ENCODE data around the gene PTK7. TPM values are rescaled to one million over a fixed set of nuclear protein-coding genes. Genes with fewer than 3 reads are reported as not detected.

PTK7 gene
- total and polyA plus RNA-seq, 2 donors from 2014 or later, result 26.0 to 55.2 TPM

- Histone ChIP-seq H3K9ac (ENCODE audit: low read length in 3 of 3) (no peak overlapping the region), H3K4me3 (ENCODE audit: low read length in 3 of 3) (no peak overlapping the region), H3K27ac (ENCODE audit: low read depth in 2 of 2, low read length in 2 of 2) (no peak overlapping the region), H3K9me3 (ENCODE audit: control insufficient read depth in 2 of 3, insufficient read depth in 1 of 3, low read length in 3 of 3) (no peaks in the 10 kb centered on the region), H3K27me3 (ENCODE audit: control insufficient read depth, insufficient read depth, low read length) (no peaks in the 10 kb centered on the region), H3K4me1 (ENCODE audit: control insufficient read depth in 2 of 3, insufficient read depth in 2 of 3, low read depth in 1 of 3, low read length in 3 of 3) (peaks cover 6 to 15% (median 9%) of the 10 kb centered on the region in 3 donors), H3K36me3 (ENCODE audit: control insufficient read depth in 2 of 3, insufficient read depth in 3 of 3, low read length in 3 of 3) (no peaks in the 10 kb centered on the region)
- TF ChIP-seq CTCF (IDR thresholded peaks at IDR 0.05; ENCODE audit: borderline replicate concordance, extremely low read depth, insufficient read depth), result no peak
- intact Hi-C loops (cut with DNase I), result no loop called here
- FAIRE-seq (no peak), DNase-seq (peak; percentile 18 to 71 (median 68))
These were observed 13.4 kb downstream of the PTK7 start for GRCh38 chr6:43089467-43089866.

GRCh38 chr6:43089874-43090558 is 13.9 kb downstream of the PTK7 start:
- Histone ChIP-seq H3K4me1 (ENCODE audit: control insufficient read depth in 2 of 3, insufficient read depth in 2 of 3, low read depth in 1 of 3, low read length in 3 of 3) (peaks cover 6 to 15% (median 9%) of the 10 kb centered on the region in 3 donors), H3K27me3 (ENCODE audit: control insufficient read depth, insufficient read depth, low read length) (no peaks in the 10 kb centered on the region), H3K27ac (ENCODE audit: low read depth in 2 of 2, low read length in 2 of 2) (peak overlapping the region in 1 of 2 donors; percentile 70), H3K36me3 (ENCODE audit: control insufficient read depth in 2 of 3, insufficient read depth in 3 of 3, low read length in 3 of 3) (no peaks in the 10 kb centered on the region), H3K9ac (ENCODE audit: low read length in 3 of 3) (no peak overlapping the region), H3K4me3 (ENCODE audit: low read length in 3 of 3) (no peak overlapping the region), H3K9me3 (ENCODE audit: control insufficient read depth in 2 of 3, insufficient read depth in 1 of 3, low read length in 3 of 3) (no peaks in the 10 kb centered on the region)
- FAIRE-seq, result no peak
- DNase-seq, result peak; percentile 43 to 75 (median 66)
- intact Hi-C loops (cut with DNase I), result no loop called here
- TF ChIP-seq CTCF (IDR thresholded peaks at IDR 0.05; ENCODE audit: borderline replicate concordance, extremely low read depth, insufficient read depth), result no peak

- no peak for TF ChIP-seq CTCF (IDR thresholded peaks at IDR 0.05; ENCODE audit: borderline replicate concordance, extremely low read depth, insufficient read depth)
- peaks cover 6 to 15% (median 11%) of the 10 kb centered on the region in 3 donors for H3K4me1 ChIP-seq (ENCODE audit: control insufficient read depth in 2 of 3, insufficient read depth in 2 of 3, low read depth in 1 of 3, low read length in 3 of 3)
- H3K9ac ChIP-seq (ENCODE audit: low read length in 3 of 3), result no peak overlapping the region
- no peaks in the 10 kb centered on the region for H3K27me3 ChIP-seq (ENCODE audit: control insufficient read depth, insufficient read depth, low read length)
- no peak overlapping the region for H3K27ac ChIP-seq (ENCODE audit: low read depth in 2 of 2, low read length in 2 of 2)
- H3K36me3 ChIP-seq (ENCODE audit: control insufficient read depth in 2 of 3, insufficient read depth in 3 of 3, low read length in 3 of 3), result no peaks in the 10 kb centered on the region
- peak in 4 of 5 donors; percentile 67 to 93 (median 82) for DNase-seq
- FAIRE-seq, result no peak
- no peaks in the 10 kb centered on the region for H3K9me3 ChIP-seq (ENCODE audit: control insufficient read depth in 2 of 3, insufficient read depth in 1 of 3, low read length in 3 of 3)
- peak overlapping the region in 1 of 3 donors; percentile 6 for H3K4me3 ChIP-seq (ENCODE audit: low read length in 3 of 3)
- intact Hi-C loops (cut with DNase I), result no loop called here
These were observed 14.4 kb downstream of the PTK7 start for GRCh38 chr6:43090559-43090956.
